GM21390 (cell line): ENCODE results near the gene IDH3G.
"Not testable (repeated sequence)": the region's sequence is repeated elsewhere in the genome, so short reads cannot be mapped to it uniquely, and the experiment has no call there.

Experiments
- ATAC-seq: cut with Tn5 transposase; IDR thresholded peaks from one replicate; pipeline ENCODE4 v1.9.1; 2021; ENCODE audit not compliant: unreplicated experiment

IDH3G gene

DNA sequence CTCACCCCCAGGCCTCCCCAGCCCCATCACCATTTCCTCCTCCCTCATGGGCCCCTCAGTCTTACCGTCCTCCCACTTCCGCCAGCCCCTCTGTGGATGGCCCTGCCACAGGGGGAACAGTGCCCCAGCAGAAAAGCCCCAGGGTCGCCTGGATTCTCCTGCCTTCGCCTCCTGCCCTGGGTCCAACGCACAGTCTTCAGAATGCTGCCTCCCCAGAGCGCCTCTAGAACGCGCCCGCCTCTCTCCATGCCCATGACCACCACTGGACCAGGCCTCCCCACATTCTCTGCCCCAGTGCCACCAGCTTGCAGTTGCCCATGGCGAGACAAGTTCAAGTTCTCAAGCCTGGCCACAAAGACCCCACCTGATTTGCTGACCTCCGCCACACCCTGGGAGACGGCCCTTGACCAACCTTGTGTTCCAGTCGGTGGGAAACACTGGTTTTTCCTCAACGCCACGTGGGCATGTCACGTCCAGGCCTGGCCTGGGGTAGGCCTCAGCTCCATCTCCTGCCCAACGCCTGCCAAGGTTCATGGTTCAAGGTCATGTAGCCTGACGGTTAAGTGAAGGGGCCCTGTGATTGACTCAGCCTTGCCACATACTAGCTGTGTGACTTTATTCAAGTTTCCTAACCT, 30.8 kb downstream of the IDH3G start:
- ATAC-seq, result no peak

DNA sequence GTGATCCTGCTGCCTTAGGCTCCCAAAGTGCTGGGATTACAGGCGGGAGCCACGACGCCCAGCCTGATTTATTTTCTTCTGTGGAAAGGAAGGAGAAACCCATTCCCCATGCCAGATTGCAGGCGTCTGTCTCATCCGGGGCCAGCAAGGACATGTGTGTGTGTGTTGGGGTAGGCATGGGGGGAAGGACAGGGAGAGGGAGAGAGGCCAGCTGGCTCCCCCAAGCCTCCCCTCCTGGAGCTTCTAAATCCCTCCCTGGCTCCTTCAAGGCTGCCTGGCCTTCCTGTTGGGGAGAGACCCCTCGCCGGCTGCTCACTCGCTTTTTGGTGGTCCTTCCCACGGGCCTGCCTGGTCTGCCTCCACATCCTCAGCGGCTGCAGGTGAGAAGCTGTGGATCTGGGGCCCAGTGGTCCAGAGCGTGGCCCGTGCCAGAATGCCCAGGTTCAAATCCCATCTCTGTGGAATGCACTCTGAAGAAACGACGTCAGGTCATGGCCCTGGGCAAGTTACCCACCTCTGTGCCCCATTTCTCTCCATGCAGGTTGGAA, 31.5 kb downstream of the IDH3G start:
- ATAC-seq, result no peak

DNA sequence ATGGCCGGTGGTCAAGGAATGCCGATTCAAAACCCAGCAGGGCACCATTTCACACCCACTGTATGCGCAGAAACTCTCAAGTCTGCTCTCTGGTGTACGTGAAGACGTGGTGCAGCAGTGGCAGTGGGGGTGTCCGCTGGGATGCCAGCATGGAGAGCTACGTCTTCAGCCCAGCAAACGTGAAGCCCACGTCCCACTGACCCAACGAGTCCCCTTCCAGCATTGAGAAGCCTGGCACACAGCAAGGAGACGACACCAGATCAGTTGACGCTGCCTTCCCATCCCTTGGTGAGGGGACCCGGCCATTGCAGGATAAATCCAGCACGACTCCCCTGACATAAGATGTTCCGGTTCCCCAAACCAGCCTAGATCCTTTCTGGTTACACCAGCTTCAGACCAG, 32.3 kb downstream of the IDH3G start:
- no peak for ATAC-seq

DNA sequence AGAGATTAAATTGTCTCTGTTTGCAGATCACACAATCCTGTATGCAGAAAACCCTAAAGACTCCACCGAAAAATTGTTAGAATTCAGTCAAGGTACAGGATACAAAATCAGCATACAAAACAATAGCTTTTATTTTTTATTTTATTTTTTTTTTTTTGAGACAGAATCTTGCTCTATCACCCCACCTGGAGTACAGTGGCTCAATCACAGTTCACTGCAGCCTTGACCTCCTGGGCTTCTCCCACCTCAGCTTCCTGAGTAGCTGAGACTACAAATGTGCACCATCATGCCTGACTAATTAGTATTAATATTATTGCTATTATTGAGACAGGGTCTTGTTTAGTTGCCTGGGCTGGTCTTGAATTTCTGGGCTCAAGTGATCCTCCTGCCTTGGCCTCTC, 39.0 kb downstream of the IDH3G start:
- ATAC-seq, result no peak

DNA sequence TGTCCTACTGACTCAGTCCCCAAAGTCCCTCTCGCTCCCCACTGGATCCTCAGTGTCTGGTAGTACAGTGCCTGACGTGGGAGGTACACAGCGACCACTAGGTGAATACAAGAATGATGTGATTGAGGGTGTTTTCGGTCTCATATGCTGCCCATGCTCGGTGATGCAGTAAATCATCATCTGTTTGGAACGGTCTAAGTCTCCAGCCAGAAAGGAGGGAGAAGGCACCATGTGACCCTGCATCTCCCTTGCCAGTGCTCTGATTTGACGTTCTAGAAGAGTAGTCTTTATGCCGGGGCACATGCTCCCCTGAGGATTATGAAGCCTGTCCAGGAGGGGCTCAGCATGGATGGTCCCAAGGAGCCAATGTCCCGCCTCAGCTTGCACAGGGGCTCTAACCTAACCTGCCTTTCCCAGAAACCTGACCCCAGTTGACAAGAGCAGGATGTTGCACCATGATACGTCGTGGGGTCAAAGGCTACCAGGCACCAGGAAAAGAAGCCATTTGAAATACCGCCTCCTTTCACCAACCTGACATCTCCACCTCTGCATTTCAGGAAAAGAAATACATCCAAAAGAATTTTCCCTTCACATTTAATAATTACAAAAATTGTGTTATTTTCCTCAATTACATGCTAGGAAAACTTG, 43.9 kb downstream of the IDH3G start:
- ATAC-seq, result no peak

DNA sequence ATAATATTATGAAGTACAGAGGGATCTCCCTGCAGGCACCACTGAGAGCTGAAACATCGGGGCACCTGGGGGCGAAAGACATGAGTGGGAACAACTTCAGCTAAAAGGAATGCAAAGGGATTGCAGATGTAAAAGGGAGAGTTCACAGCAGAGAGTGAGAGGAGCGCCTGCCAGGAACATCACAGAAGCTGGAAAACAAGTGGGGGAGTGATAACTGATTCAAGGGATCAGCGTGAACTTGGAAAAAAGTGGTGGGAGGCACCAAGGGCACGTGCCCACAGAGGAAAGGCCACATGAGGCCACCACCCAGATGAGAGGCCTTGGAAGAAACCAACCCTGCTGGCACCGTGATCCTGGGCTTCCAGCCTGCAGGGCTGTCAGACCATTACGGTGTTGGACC, 45.2 kb downstream of the IDH3G start:
- ATAC-seq, result not testable (repeated sequence)

DNA sequence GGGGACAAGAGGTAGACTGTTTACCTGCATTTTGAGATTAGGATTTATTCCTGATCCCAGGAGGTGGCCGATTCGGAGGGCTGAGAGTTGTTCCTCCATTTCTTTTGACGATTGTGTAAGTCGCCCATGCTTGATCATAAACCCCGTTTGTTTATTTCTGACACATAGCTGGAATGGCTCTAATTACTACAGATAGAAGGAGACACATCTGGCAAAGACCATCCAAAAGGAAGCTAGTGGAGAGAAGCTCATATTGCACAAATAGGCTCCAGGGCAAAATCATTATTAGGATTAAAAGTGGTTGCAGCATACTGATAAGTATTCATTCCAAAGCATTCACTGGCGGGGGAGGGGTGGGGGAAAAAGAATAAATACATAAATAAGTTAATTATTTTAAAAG, 47.2 kb downstream of the IDH3G start:
- not testable (repeated sequence) for ATAC-seq

DNA sequence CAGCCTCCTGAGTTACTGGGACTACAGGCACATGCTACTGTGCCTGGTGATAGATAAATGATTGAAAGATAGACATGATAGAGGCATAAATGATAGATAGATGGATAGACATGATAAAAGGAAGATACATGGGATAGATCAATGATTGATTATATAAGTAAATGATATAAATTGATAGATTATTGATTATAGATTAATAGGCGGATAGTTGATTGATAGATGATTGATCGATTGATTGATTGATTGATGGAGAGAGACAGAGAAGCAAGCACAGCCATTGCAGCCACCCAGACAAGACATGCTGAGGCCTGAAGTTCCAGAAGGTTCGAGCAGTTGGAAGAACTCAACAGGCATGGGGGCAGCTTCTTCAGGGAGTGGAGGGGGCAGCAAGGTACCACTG, 47.8 kb downstream of the IDH3G start:
- ATAC-seq, result no peak

DNA sequence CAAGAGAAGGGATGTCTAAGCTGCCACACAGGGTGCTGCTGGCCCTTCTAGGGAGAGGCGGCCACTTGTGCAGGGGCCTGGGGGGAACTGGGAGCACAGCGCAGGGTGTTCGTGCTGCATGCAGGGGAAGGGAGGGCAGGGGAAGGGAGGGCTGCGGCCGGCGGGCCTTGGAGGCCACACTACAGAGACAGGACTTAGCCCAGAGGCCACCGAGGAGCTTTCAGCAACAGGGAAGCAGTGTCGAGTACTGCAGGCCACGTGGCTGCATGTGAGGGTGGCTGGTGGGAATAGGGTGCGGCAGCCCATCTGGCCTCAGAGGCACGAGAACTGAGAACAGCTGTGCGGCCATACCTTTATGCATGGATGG, 49.1 kb downstream of the IDH3G start:
- not testable (repeated sequence) for ATAC-seq

DNA sequence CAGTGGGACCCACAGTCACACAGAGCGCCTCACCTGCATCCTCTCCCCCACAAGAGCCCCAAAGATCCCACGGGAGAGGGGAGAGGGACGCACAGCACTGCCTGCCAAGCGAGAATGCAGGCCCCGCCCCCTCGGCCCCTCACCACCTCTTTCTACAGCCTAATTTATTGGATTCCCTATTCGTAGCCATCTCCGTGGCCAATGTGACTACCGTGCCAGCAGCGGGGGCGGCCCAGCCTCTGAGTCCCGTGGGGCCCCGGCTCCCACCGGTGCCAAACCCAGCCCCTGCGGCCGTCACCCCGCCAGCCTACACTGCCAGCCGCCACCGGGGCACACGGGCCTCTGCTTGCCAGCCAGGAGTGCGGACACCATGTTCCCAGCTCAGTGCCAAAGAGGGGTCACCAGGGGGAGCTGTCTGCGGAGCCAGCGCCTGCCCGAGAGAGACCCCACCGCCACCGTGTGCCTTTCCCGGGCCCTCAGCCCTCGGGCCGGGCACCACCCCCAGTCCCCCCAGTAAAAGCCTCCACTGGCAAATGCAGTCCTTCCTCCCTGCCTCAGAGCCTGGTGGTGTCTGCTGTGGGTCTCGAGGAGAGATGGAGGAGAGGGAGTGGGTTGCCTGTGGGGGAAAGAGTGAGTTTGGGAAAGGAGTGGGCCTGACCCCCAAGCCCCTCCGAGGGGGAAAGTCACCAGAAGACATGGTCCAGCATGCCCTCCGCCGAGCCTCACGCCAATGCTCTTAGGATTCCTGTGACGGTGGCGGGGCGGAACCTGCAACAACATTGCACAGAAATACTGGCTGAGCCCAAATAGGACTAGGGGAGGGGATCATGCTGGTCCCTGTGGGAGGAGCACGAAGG, 49.7 kb downstream of the IDH3G start:
- ATAC-seq, result no peak

DNA sequence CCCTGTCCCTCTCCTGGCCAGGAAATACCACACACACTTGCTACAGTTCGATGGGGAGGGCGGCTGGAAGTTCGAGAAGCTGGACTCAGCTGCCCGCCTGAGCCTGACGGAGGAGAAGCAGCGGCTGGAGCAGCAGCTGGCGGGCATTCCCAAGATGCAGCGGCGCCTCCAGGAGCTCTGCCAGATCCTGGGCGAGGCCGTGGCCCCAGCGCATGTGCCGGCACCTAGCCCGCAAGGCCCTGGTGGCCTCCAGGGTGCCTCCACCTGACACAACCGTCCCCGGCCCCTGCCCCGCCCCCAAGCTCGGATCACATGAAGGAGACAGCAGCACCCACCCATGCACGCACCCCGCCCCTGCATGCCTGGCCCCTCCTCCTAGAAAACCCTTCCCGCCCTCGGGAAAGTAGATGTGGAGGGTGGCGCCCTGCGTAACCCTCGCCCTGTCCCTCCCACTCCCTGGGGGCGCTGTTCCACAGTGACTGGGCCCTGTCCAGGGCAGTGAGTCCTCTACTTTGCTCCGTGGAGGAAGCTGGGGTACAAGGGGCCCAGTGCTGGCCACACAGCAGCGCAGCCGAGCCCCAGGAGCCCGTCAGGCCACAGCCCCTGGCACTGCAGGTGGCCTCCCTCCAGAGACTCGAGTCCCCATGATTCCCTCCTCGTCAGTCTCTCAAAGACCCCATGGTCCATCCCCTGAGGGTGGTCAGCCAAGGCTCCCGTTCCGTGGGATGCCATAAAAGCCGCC, 50.5 kb downstream of the IDH3G start:
- not testable (repeated sequence) for ATAC-seq

DNA sequence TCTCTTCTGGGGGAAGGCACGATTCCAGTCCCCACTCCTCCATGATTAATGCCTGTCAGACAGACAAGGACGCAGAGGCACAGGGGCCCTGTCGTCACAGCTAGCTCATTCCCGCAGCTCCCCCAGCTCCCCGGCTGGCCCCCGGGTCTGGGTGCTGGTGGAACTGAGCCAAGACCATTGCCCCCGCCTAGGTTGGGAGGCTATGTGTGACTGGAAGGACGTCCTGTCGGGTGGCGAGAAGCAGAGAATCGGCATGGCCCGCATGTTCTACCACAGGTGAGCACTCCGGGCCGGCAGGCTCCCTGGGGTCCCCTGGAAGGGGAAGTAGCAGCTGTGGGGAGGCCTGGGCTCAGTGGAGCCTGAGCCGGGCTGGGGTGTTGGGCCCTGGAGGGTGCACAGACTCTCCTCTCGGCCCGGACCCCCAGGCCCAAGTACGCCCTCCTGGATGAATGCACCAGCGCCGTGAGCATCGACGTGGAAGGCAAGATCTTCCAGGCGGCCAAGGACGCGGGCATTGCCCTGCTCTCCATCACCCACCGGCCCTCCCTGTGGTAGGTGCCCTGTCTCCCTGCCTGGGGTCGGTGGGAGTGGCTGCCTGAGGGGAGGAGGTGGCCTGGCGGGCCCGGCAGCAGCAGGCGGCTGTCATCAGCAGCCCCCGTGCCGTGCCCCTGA, 51.2 kb downstream of the IDH3G start:
- ATAC-seq, result not testable (repeated sequence)

DNA sequence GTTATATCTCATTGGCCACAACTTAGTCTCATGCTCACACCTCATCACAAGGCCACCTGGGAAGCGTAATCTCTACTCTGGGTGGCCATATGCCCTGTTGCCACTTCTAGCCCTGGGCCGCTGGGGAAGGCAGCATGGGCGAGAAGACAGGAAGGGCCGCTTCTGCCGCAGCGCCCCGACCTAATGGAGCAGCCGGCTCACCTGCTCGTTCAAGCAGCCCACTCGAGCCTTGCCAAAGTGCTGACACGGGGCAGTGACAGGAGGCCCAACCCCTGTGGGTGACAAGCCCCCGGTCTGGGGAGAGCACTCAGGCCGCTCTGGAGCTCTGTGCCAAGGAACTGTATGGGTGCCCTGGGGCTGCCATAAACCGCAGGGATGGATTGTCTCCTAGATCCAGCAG, 52.1 kb downstream of the IDH3G start:
- ATAC-seq, result not testable (repeated sequence)

DNA sequence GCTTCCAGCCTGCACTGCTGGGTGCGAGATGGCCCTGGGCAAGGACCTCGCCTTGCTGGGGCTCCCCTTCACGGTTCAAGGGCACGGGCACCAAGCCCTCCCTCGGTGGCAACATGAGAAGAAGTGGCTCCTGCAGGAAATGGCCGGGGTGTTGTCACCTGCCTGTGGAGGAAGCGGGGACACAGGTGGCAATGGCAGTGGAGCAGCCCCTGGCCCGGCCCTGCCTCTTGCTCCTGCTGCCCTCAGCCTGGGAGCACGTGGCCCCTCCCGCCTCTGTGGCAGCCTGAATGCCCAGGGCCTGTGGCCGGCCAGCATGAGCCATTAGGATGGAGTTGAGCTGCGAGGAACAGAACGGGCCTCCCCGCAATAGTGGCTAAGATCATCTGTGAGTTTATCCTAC, 52.7 kb downstream of the IDH3G start:
- ATAC-seq, result no peak

DNA sequence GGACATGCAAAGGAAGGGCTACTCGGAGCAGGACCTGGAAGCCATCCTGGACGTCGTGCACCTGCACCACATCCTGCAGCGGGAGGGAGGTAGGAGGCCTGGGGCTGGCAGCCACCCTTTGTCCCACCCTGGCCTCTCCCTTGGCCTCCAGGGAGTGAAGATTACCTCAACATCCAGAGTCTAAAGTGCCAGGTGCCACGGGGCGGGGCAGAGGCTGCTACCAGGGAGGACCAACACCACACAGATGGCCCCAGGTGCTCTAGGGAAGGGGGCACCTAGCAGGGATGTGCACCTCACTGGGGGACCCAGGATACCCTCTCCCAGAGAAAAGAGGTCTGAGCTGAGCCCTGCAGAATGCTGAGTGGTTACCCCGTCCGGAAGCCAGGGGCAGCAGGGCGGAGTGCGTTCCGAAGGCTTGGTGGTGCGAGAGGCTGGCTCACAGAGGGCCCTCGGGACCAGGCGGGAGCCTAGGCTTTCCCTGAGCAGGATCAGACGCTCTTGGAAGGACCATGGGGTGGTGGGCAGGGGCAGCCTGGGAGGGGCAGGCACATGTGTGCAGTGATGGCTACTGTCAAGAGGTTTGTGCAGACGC, 53.4 kb downstream of the IDH3G start:
- ATAC-seq, result no peak

DNA sequence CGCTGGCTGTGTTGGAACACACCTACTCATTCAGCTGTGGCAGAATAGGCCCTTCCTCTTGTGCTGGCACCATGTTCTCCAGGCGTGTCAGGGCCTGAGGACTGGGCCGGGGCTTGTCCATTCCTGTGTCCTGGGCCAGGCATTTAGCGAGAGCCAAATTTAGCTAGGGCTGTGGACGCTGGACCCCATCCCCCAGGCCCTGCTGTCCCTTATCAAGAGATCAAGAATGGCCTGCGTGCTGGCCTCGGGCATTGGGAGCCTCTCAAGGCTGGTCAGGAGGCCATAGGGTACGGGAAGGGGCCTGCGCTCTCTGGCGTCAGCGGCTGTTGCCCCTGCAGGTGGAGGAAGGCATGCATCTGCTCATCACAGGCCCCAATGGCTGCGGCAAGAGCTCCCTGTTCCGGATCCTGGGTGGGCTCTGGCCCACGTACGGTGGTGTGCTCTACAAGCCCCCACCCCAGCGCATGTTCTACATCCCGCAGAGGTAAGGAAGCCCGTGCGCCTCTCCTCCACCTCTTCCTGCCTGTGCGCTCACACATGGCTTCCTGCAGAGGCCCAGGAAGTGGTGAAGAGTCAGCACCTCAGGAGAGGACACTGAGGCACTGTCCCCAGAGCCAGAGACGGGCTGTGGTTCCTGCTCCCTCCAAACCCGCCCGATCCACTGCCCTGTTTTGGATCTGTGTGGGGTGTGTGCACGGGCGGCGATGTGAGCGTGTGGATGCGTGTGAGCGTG, 54.3 kb downstream of the IDH3G start:
- no peak for ATAC-seq

DNA sequence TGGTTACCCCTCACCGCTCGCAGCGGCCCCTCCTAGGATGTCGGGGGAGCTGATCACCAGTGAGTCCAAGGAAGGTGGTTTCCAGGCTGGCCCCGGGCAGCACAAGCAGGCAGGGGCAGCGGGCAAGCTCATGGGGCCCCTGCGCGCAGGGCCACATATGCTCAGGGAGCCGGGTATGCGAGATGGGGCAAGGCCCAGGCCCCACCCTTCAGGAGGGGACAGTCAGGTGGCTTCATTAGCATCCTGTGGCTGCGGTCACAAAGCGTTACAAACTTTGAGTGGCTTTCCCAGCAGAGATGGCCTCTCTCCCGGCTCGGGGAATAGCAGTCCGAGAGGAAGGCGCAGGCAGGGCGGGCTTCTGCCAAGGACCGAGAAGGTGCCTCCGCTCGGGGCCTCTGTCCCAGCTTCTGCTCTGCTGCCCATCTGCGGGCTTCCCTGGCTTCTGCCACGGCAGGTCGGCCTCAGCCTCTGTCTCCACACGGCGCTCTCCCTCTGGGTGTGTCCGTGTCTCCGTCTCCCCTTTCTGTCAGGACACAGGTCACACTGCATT, 56.0 kb downstream of the IDH3G start:
- no peak for ATAC-seq

DNA sequence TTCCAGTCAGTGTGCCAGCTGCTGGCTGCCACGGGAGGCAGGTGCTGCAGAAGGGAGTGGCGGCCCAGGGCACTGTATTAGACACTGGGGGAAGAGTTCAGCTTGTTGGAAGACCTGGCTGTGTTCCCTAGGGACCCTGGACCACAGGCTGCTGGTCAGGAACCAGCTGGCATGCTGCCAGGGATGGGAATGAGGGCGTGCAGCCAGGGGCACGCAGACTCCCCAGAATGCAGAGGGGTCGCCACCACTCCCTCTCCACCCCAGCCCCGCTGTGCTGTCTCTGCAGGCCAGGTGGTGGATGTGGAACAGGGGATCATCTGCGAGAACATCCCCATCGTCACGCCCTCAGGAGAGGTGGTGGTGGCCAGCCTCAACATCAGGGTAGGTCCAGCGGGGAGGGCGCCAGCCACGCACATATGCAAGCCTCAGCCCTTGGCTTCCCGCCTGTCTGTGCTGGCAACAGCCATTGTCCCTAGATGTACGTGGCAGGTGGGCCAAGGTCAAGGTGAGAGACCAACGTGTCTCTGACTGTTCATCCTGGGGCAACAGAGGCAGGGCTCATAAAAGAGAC, 57.2 kb downstream of the IDH3G start:
- ATAC-seq, result no peak
